Large intestine (tissue), 3 donors: ENCODE results near the gene NCKAP5. TPM values are rescaled to one million over a fixed set of nuclear protein-coding genes. Genes with fewer than 3 reads are reported as not detected.
A peak's percentile ranks its signal among the peaks of the same experiment; 100 is the strongest.

Experiments used
- DNase-seq, 2 donors: peaks; one replicate each; pipeline versions ENCODE4 v3.0.0 to v3.0.0-alpha.2; 2013
- H3K27ac ChIP-seq: one replicate; pipeline ENCODE4 v1.5.1; 2013; ENCODE audit warnings: low read length
- H3K27me3 ChIP-seq: 2 replicates; pipeline ENCODE4 v1.6.1; 2013; ENCODE audit warnings: low read length; ENCODE audit not compliant: control insufficient read depth, insufficient read depth
- H3K36me3 ChIP-seq: 2 replicates; pipeline ENCODE4 v1.6.1; 2013; ENCODE audit warnings: low read length; ENCODE audit not compliant: control insufficient read depth, insufficient read depth
- H3K4me1 ChIP-seq: one replicate; pipeline ENCODE4 v1.6.1; 2013; ENCODE audit warnings: low read length; ENCODE audit not compliant: control insufficient read depth, insufficient read depth
- H3K4me3 ChIP-seq: one replicate; pipeline ENCODE4 v1.5.1; 2013; ENCODE audit warnings: low read length
- H3K9me3 ChIP-seq: one replicate; pipeline ENCODE4 v1.6.1; 2013; ENCODE audit warnings: mild to moderate bottlenecking, low read depth, low read length, moderate library complexity; ENCODE audit not compliant: control insufficient read depth
- WGBS: methylation state at CpG from one replicate; pipeline ENCODE4 v1.1.5; 2013; ENCODE audit warnings: low lambda C conversion rate; ENCODE audit not compliant: insufficient coverage; 5-methylcytosine and 5-hydroxymethylcytosine counted together
- polyA plus RNA-seq: library from polyadenylated mRNA; unstranded; fragments of 120-200 nt; gene quantifications from one replicate; pipeline ENCODE4 v1.2.1, GENCODE V29; 2013

The NCKAP5 gene
- polyA plus RNA-seq, 1 donor: 4.3 TPM

- DNase-seq: no peak
- WGBS: no CpG with 5 or more reads among the region's 6 CpGs
Measured at GRCh38 chr2:133086176-133086575, 482.1 kb downstream of the NCKAP5 start.

GRCh38 chr2:133085646-133086045 lies 482.6 kb downstream of the NCKAP5 start:
- no peaks in the 10 kb centered on the region for H3K27me3 ChIP-seq
- no peak for DNase-seq
- no peaks in the 10 kb centered on the region for H3K4me1 ChIP-seq
- no CpG with 5 or more reads among the region's 2 CpGs for WGBS
- H3K4me3 ChIP-seq: no peak overlapping the region
- H3K27ac ChIP-seq: no peak overlapping the region
- H3K9me3 ChIP-seq: no peaks in the 10 kb centered on the region
- H3K36me3 ChIP-seq: no peaks in the 10 kb centered on the region

More at GRCh38 chr2:133086176-133086575, 482.1 kb downstream of the NCKAP5 start:
- Histone ChIP-seq H3K36me3 (no peaks in the 10 kb centered on the region), H3K27ac (no peak overlapping the region), H3K4me3 (no peak overlapping the region), H3K27me3 (no peaks in the 10 kb centered on the region), H3K4me1 (no peaks in the 10 kb centered on the region), H3K9me3 (no peaks in the 10 kb centered on the region)

GRCh38 chr2:133082034-133082433 lies 486.2 kb downstream of the NCKAP5 start:
- Histone ChIP-seq H3K36me3 (no peaks in the 10 kb centered on the region), H3K27ac (no peak overlapping the region), H3K27me3 (no peaks in the 10 kb centered on the region), H3K9me3 (no peaks in the 10 kb centered on the region), H3K4me3 (no peak overlapping the region), H3K4me1 (no peaks in the 10 kb centered on the region)
- DNase-seq: no peak
- no CpG with 5 or more reads among the region's 1 CpG for WGBS

GRCh38 chr2:133080822-133081221 lies 487.4 kb downstream of the NCKAP5 start:
- Histone ChIP-seq H3K36me3 (no peaks in the 10 kb centered on the region), H3K9me3 (no peaks in the 10 kb centered on the region)

GRCh38 chr2:133078667-133079411 lies 489.4 kb downstream of the NCKAP5 start:
- H3K27me3 ChIP-seq: no peaks in the 10 kb centered on the region
- H3K36me3 ChIP-seq: no peaks in the 10 kb centered on the region
- 79% methylated on average over 2 of the region's 2 CpGs for WGBS
- DNase-seq: no peak
- H3K4me3 ChIP-seq: no peak overlapping the region
- H3K4me1 ChIP-seq: no peaks in the 10 kb centered on the region
- H3K9me3 ChIP-seq: no peaks in the 10 kb centered on the region
- no peak overlapping the region for H3K27ac ChIP-seq

More at GRCh38 chr2:133080822-133081221, 487.4 kb downstream of the NCKAP5 start:
- no peaks in the 10 kb centered on the region for H3K4me1 ChIP-seq
- H3K4me3 ChIP-seq: no peak overlapping the region
- H3K27me3 ChIP-seq: no peaks in the 10 kb centered on the region
- no peak for DNase-seq
- no peak overlapping the region for H3K27ac ChIP-seq
- WGBS: 100% methylated on average over 1 of the region's 2 CpGs

- Histone ChIP-seq H3K36me3 (no peaks in the 10 kb centered on the region), H3K9me3 (no peaks in the 10 kb centered on the region), H3K27ac (no peak overlapping the region), H3K4me1 (no peaks in the 10 kb centered on the region), H3K4me3 (no peak overlapping the region), H3K27me3 (no peaks in the 10 kb centered on the region)
- WGBS: 85% methylated on average over 5 of the region's 7 CpGs
- peak in 1 of 2 donors; percentile 6 for DNase-seq
Measured at GRCh38 chr2:133077269-133077822, 490.9 kb downstream of the NCKAP5 start.

- Histone ChIP-seq H3K4me3 (no peak overlapping the region), H3K4me1 (no peaks in the 10 kb centered on the region), H3K27ac (no peak overlapping the region), H3K36me3 (no peaks in the 10 kb centered on the region), H3K9me3 (no peaks in the 10 kb centered on the region), H3K27me3 (no peaks in the 10 kb centered on the region)
- no peak for DNase-seq
- WGBS: 95% methylated on average over 2 of the region's 5 CpGs
Measured at GRCh38 chr2:133072837-133073694, 495.2 kb downstream of the NCKAP5 start.

- no CpG with 5 or more reads among the region's 4 CpGs for WGBS
- H3K9me3 ChIP-seq: no peaks in the 10 kb centered on the region
- no peaks in the 10 kb centered on the region for H3K27me3 ChIP-seq
- H3K4me3 ChIP-seq: no peak overlapping the region
- H3K4me1 ChIP-seq: no peaks in the 10 kb centered on the region
- no peaks in the 10 kb centered on the region for H3K36me3 ChIP-seq
- no peak overlapping the region for H3K27ac ChIP-seq
- DNase-seq: peak in 1 of 2 donors; percentile 4
Measured at GRCh38 chr2:133063775-133064174, 504.5 kb downstream of the NCKAP5 start.

GRCh38 chr2:133062931-133063665 lies 505.2 kb downstream of the NCKAP5 start:
- Histone ChIP-seq H3K4me3 (no peak overlapping the region), H3K4me1 (no peaks in the 10 kb centered on the region), H3K36me3 (no peaks in the 10 kb centered on the region), H3K9me3 (no peaks in the 10 kb centered on the region), H3K27me3 (no peaks in the 10 kb centered on the region), H3K27ac (no peak overlapping the region)
- DNase-seq: no peak
- WGBS: no CpG with 5 or more reads among the region's 2 CpGs
